Neural progenitor cell (in vitro differentiated cells): Measurements from ENCODE around the gene NOP58. TPM values are rescaled to one million over a fixed set of nuclear protein-coding genes. Genes with fewer than 3 reads are reported as not detected.
A peak's percentile ranks its signal among the peaks of the same experiment; 100 is the strongest.

Experiments used
- DNase-seq: peaks from one replicate; pipeline ENCODE4 v3.0.0-alpha.2; 2016; ENCODE audit warnings: low spot score
- H2AFZ ChIP-seq: fragments of 200-600 bp; sonication (generic); replicated peaks from 2 replicates; pipeline ENCODE4 v1.6.1; 2016; ENCODE audit warnings: antibody characterized with exemption
- H3F3A ChIP-seq: fragments of 200-600 bp; sonication (generic); 2 replicates; pipeline ENCODE4 v1.6.1; 2016; ENCODE audit warnings: antibody characterized with exemption, low read depth
- H3K27ac ChIP-seq: fragments of 200-600 bp; sonication (generic); 2 replicates; pipeline ENCODE4 v1.5.1; 2016; ENCODE audit warnings: mild to moderate bottlenecking
- H3K27me3 ChIP-seq: fragments of 200-600 bp; sonication (generic); 2 replicates; pipeline ENCODE4 v1.6.1; 2016; ENCODE audit warnings: mild to moderate bottlenecking, moderate library complexity
- H3K36me3 ChIP-seq: fragments of 200-600 bp; sonication (generic); 2 replicates; pipeline ENCODE4 v1.5.1; 2016
- H3K4me1 ChIP-seq: fragments of 200-600 bp; sonication (generic); 2 replicates; pipeline ENCODE4 v1.6.1; 2016; ENCODE audit warnings: mixed run types
- H3K4me2 ChIP-seq: fragments of 200-600 bp; sonication (generic); 2 replicates; pipeline ENCODE4 v1.6.1; 2016
- H3K4me3 ChIP-seq: fragments of 200-600 bp; sonication (generic); 2 replicates; pipeline ENCODE4 v1.5.1; 2016
- H3K79me2 ChIP-seq: fragments of 200-600 bp; sonication (generic); 2 replicates; pipeline ENCODE4 v1.6.1; 2016; ENCODE audit warnings: low read depth
- H3K9ac ChIP-seq: fragments of 200-600 bp; sonication (generic); 2 replicates; pipeline ENCODE4 v1.6.1; 2016
- H3K9me3 ChIP-seq: fragments of 200-600 bp; sonication (generic); 2 replicates; pipeline ENCODE4 v1.5.1; 2016; ENCODE audit warnings: low read depth
- H4K20me1 ChIP-seq: fragments of 200-600 bp; sonication (generic); 2 replicates; pipeline ENCODE4 v1.6.1; 2016; ENCODE audit warnings: low read depth
- H3K27ac Mint-ChIP-seq: 3 replicates; pipeline ENCODE4 v1.8.0; 2021; ENCODE audit warnings: mixed read lengths
- H3K27me3 Mint-ChIP-seq: 2 replicates; pipeline ENCODE4 v1.8.0; 2022; ENCODE audit warnings: low read depth, mild to moderate bottlenecking, inconsistent platforms, moderate library complexity, mixed read lengths; ENCODE audit not compliant: insufficient read depth
- H3K36me3 Mint-ChIP-seq: 3 replicates; pipeline ENCODE4 v1.8.0; 2021; ENCODE audit warnings: mixed read lengths
- H3K4me1 Mint-ChIP-seq: 3 replicates; pipeline ENCODE4 v1.8.0; 2021; ENCODE audit warnings: mixed read lengths
- H3K4me3 Mint-ChIP-seq: 3 replicates; pipeline ENCODE4 v1.8.0; 2021; ENCODE audit warnings: mild to moderate bottlenecking, moderate library complexity, mixed read lengths
- H3K9me3 Mint-ChIP-seq: 3 replicates; pipeline ENCODE4 v1.8.0; 2020; ENCODE audit warnings: mixed read lengths
- EZH2 ChIP-seq: fragments of 200-600 bp; sonication (generic); IDR thresholded peaks from 2 replicates; pipeline ENCODE4 v1.6.1; 2017; ENCODE audit warnings: antibody characterized with exemption, mild to moderate bottlenecking, moderate library complexity
- EZH2phosphoT487 ChIP-seq: fragments of 200-600 bp; sonication (generic); IDR thresholded peaks from 2 replicates; pipeline ENCODE4 v1.6.1; 2017; ENCODE audit warnings: antibody characterized with exemption
- small RNA-seq: library from RNA; depleted of rRNA; stranded (forward); fragments of <200 nt; gene quantifications from one replicate; pipeline ENCODE3, GENCODE V24; 2015
- total RNA-seq: library from RNA; depleted of rRNA; stranded (reverse); fragments of >200 nt; gene quantifications from 2 replicates; pipeline ENCODE4 v1.2.3, GENCODE V29; 2015; ENCODE audit warnings: low replicate concordance
- TF ChIP-seq, protein P1 (sequence below): fragments of 200-600 bp; sonication (generic); IDR thresholded peaks from 2 replicates; pipeline ENCODE4 v1.5.1; 2017; ENCODE audit warnings: antibody characterized with exemption, mild to moderate bottlenecking

NOP58 gene
- total RNA-seq, 1 donor from 2014 or later, result 112 TPM

GRCh38 chr2:202344178-202344577 is 78.6 kb downstream of the NOP58 start:
- Histone ChIP-seq H3K4me2 (no peak overlapping the region), H3K79me2 (no peaks in the 10 kb centered on the region)

DNA sequence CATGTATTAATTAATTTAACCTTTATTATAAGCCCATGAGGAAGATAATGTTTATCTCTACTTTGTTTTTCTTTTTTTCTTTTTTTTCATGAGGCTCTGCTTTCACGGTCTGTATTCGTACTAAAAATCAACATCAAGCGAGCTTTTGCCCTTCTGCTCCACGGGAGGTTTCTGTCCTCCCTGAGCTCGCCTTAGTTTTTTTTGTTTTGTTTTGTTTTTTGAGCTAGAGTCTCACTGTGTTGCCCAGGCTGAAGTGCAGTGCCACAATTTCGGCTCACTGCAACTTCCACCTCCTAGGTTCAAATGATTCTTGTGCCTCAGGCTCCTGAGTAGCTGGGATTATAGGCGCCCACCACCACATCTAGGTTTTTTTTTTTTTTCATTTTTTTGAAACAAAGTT is 80.6 kb downstream of the NOP58 start:
- H3K4me3 ChIP-seq, result no peak overlapping the region

More at GRCh38 chr2:202344178-202344577, 78.6 kb downstream of the NOP58 start:
- H2AFZ ChIP-seq, result no peak overlapping the region
- H3K27me3 ChIP-seq, result no peaks in the 10 kb centered on the region
- TF ChIP-seq, protein P1, sequence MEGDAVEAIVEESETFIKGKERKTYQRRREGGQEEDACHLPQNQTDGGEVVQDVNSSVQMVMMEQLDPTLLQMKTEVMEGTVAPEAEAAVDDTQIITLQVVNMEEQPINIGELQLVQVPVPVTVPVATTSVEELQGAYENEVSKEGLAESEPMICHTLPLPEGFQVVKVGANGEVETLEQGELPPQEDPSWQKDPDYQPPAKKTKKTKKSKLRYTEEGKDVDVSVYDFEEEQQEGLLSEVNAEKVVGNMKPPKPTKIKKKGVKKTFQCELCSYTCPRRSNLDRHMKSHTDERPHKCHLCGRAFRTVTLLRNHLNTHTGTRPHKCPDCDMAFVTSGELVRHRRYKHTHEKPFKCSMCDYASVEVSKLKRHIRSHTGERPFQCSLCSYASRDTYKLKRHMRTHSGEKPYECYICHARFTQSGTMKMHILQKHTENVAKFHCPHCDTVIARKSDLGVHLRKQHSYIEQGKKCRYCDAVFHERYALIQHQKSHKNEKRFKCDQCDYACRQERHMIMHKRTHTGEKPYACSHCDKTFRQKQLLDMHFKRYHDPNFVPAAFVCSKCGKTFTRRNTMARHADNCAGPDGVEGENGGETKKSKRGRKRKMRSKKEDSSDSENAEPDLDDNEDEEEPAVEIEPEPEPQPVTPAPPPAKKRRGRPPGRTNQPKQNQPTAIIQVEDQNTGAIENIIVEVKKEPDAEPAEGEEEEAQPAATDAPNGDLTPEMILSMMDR, result no peak
- TF ChIP-seq EZH2phosphoT487 (no peak), EZH2 (no peak)
- no peak for DNase-seq
- H3F3A ChIP-seq, result no peaks in the 10 kb centered on the region
- Mint-ChIP-seq H3K27me3 (peaks cover 3% of the 10 kb centered on the region), H3K4me3 (no peak overlapping the region), H3K36me3 (no peaks in the 10 kb centered on the region), H3K4me1 (no peaks in the 10 kb centered on the region), H3K27ac (no peak overlapping the region), H3K9me3 (peaks cover 2% of the 10 kb centered on the region)
- no peak overlapping the region for H3K4me3 ChIP-seq
- no peaks in the 10 kb centered on the region for H4K20me1 ChIP-seq
- no peaks in the 10 kb centered on the region for H3K4me1 ChIP-seq
- H3K9ac ChIP-seq, result no peak overlapping the region
- no peaks in the 10 kb centered on the region for H3K9me3 ChIP-seq
- H3K27ac ChIP-seq, result no peak overlapping the region
- no peaks in the 10 kb centered on the region for H3K36me3 ChIP-seq

More for the DNA sequence above, 80.6 kb downstream of the NOP58 start:
- TF ChIP-seq, protein P1, result no peak
- no peak for TF ChIP-seq EZH2
- TF ChIP-seq EZH2phosphoT487, result no peak
- Histone ChIP-seq H3F3A (no peaks in the 10 kb centered on the region), H2AFZ (no peak overlapping the region), H3K27ac (no peak overlapping the region), H3K4me2 (no peak overlapping the region), H3K4me1 (no peaks in the 10 kb centered on the region), H3K9ac (no peak overlapping the region), H3K9me3 (no peaks in the 10 kb centered on the region), H3K79me2 (no peaks in the 10 kb centered on the region), H3K27me3 (no peaks in the 10 kb centered on the region), H4K20me1 (no peaks in the 10 kb centered on the region), H3K36me3 (no peaks in the 10 kb centered on the region)
- H3K9me3 Mint-ChIP-seq, result peaks cover 2% of the 10 kb centered on the region
- no peak for DNase-seq
- H3K4me1 Mint-ChIP-seq, result no peaks in the 10 kb centered on the region
- H3K27me3 Mint-ChIP-seq, result no peaks in the 10 kb centered on the region
- no peaks in the 10 kb centered on the region for H3K36me3 Mint-ChIP-seq
- no peak overlapping the region for H3K27ac Mint-ChIP-seq
- H3K4me3 Mint-ChIP-seq, result no peak overlapping the region

Small RNAs within 50 kb of the gene (small RNA-seq; reads per million reads assigned to genes)
- gene AC079354.2 (not detected), gene RF00575 (not detected), gene RN7SL753P (not detected), gene SNORD11 (48.1 reads per million, percentile 98 among the genes with 10 or more reads in this experiment), gene SNORD11B (137 reads per million, percentile 98 among the genes with 10 or more reads in this experiment), gene SNORD70 (371 reads per million, percentile 99 among the genes with 10 or more reads in this experiment)

Other genes with a start within 250 kb of the NOP58 start
- gene FZD7, start 231.9 kb upstream of the NOP58 start, total RNA-seq, result 79.4 and 106 TPM in 2 replicates
- not detected in 2 replicates for gene KIAA2012, start 192.5 kb upstream of the NOP58 start, total RNA-seq
- 217 and 409 TPM in 2 replicates for gene SUMO1, start 27.2 kb upstream of the NOP58 start, total RNA-seq
- 9.8 and 11.8 TPM in 2 replicates for gene BMPR2, start 110.6 kb downstream of the NOP58 start, total RNA-seq